DOHH2 (cell line): ENCODE results near the gene PDE11A.

Source experiments
- CTCF ChIP-seq: fragments of 200-600 bp; sonication (generic); IDR thresholded peaks from one replicate; pipeline ENCODE4 v1.5.1; 2014; ENCODE audit warnings: antibody characterized with exemption, mild to moderate bottlenecking, low read depth, low read length; ENCODE audit not compliant: poor library complexity, severe bottlenecking
- EZH2phosphoT487 ChIP-seq: fragments of 200-600 bp; sonication (generic); IDR thresholded peaks from 2 replicates; pipeline ENCODE4 v1.6.1; 2017; ENCODE audit warnings: borderline replicate concordance, mild to moderate bottlenecking, antibody characterized with exemption, low read length, moderate library complexity, mixed read lengths

- TF ChIP-seq CTCF, result no peak
- TF ChIP-seq EZH2phosphoT487, result no peak
Observed at GRCh38 chr2:177972782-177973181, 99.8 kb downstream of the PDE11A start.
